OCI-M1 (cell line): ENCODE measurements around the gene B4GALT6.
A peak's percentile ranks its signal among the peaks of the same experiment; 100 is the strongest.
"Not testable (repeated sequence)": the region's sequence is repeated elsewhere in the genome, so short reads cannot be mapped to it uniquely, and the experiment has no call there.

Experiments used
- DNase-seq: peaks from one replicate; lab custom pipeline; 2025; lab: John Stamatoyannopoulos, UW

The B4GALT6 gene

GRCh38 chr18:31684279-31685096 lies at the start of gene B4GALT6:
B4GALT6 (minus strand) TSS chr18:31684581; CDS start chr18:31684426, 155 bp downstream.
- peak; percentile 52 for DNase-seq

GRCh38 chr18:31731628-31732027 lies 47.2 kb upstream of the B4GALT6 start:
- no peak for DNase-seq

- not testable (repeated sequence) for DNase-seq
Observed at GRCh38 chr18:31729196-31729595, 44.8 kb upstream of the B4GALT6 start.

- DNase-seq: no peak
Observed at GRCh38 chr18:31723990-31724711, 39.8 kb upstream of the B4GALT6 start.

GRCh38 chr18:31723639-31723989 lies 39.2 kb upstream of the B4GALT6 start:
- no peak for DNase-seq

GRCh38 chr18:31722369-31722957 lies 38.1 kb upstream of the B4GALT6 start:
- DNase-seq: peak; percentile 90

- no peak for DNase-seq
Observed at GRCh38 chr18:31721601-31722000, 37.2 kb upstream of the B4GALT6 start.

GRCh38 chr18:31720867-31721266 lies 36.5 kb upstream of the B4GALT6 start:
- DNase-seq: no peak

- DNase-seq: no peak
Observed at GRCh38 chr18:31719363-31720006, 35.1 kb upstream of the B4GALT6 start.

GRCh38 chr18:31718386-31718785 lies 34.0 kb upstream of the B4GALT6 start:
- DNase-seq: no peak

- DNase-seq: no peak
Observed at GRCh38 chr18:31716362-31716761, 32.0 kb upstream of the B4GALT6 start.

GRCh38 chr18:31711365-31712172 lies 27.2 kb upstream of the B4GALT6 start:
- peak; percentile 73 for DNase-seq

- DNase-seq: peak; percentile 61
Observed at GRCh38 chr18:31710826-31711225, 26.4 kb upstream of the B4GALT6 start.

GRCh38 chr18:31707815-31708214 lies 23.4 kb upstream of the B4GALT6 start:
- no peak for DNase-seq

- no peak for DNase-seq
Observed at GRCh38 chr18:31702449-31702848, 18.1 kb upstream of the B4GALT6 start.

GRCh38 chr18:31701744-31702143 lies 17.4 kb upstream of the B4GALT6 start:
- no peak for DNase-seq

GRCh38 chr18:31700990-31701389 lies 16.6 kb upstream of the B4GALT6 start:
- no peak for DNase-seq

- DNase-seq: no peak
Observed at GRCh38 chr18:31697351-31698298, 13.2 kb upstream of the B4GALT6 start.

GRCh38 chr18:31695989-31696388 lies 11.6 kb upstream of the B4GALT6 start:
- DNase-seq: no peak

GRCh38 chr18:31694297-31694696 lies 9.9 kb upstream of the B4GALT6 start:
- no peak for DNase-seq
